HG03095 (cell line): ENCODE results near the gene C1orf35.
A peak's percentile ranks its signal among the peaks of the same experiment; 100 is the strongest.

ENCODE experiments used
- ATAC-seq: cut with Tn5 transposase; IDR thresholded peaks from one replicate; pipeline ENCODE4 v1.9.1; 2021; ENCODE audit warnings: moderate library complexity; ENCODE audit not compliant: unreplicated experiment

Gene C1orf35

DNA sequence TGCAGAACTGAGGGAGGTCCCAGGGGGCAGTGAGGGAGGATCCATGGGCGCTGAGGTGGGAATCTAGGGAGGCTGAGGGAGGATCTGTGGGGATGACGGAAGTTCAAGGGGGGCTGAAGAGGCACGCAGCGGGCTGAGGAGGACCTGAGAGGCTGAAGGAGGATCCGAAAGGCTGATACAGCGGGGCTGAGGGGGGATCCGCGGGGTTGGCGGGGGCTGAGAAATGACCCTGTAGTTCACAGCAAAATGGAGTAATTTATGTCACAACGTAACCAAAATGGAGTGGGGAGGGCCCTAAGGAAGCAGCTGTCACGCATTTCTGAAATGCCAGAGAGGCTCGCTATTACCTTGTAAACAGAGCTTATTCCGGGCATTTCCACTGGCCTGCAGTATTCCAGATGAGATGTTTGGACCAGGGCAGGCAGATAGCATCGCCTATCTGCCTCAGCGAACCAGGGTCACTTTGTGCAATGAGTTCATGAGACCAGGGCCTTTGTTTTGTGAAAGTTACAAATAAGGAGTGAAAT is 6.9 kb upstream of the C1orf35 start:
- ATAC-seq = no peak

DNA sequence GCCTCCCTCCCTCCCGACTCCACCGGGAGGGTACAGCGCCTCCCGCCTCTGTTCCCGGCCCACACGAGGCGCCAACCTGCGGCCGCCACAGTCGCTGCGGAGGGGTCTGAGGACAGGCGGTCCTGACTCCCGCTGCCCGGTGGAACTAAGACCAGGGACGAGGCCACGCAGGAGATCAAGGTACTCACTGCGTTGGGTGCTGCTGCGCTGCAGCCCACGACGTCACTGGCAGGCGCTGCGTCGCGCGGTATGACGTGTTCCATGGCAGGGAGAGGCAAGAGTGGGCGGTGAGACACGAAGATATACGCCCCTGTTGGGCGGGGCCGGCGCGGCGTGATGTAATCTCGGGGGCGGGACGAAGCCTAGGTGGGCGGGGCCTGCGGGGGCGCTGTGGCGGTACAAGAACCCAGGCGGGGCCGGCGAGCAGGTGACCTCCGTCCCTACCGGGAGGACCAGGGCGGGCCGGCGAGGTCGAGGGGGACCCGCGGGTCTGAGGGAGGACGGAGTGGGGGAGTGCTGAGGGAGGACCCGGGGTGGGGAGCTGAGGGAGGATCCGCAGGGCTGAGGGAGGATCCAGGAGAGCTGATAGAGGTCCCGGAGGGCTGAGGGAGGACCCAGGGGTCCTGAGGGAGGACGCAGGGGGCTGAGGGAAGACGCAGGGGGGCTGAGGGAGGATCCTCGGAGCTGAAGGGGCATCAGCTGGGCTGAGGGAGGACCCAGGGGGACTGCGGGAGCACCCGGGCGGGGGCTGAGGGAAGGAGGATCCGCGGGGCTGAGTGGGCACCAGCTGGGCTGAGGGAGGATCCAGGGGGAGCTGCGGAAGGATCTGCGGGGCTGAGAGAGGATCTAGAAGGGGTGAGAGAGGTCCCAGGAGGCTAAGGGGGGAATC is 6.2 kb upstream of the C1orf35 start, which contains the start of gene MRPL55:
MRPL55 (minus strand) TSS at position 227 of the 889 bp plus-strand sequence. CDS start 1,039 bp downstream, outside the sequence.
- ATAC-seq = peak; percentile 82

DNA sequence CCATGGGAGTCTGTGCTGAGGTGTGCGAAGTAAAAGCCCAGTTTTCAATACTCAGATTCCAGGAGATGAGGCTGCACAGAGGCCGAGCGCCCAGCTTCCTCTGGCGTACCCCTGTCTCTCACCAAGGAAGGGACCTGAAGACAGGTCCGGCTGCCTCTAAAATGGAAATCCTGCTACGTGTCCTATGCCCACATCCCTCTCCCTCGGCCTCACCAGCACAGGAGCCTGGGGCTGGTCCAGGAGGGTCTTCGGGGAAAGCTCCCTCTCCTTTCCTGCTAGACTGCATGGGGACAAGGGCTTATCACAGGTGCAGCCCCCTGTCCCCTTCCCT is 5.6 kb upstream of the C1orf35 start:
- peak; percentile 11 for ATAC-seq

DNA sequence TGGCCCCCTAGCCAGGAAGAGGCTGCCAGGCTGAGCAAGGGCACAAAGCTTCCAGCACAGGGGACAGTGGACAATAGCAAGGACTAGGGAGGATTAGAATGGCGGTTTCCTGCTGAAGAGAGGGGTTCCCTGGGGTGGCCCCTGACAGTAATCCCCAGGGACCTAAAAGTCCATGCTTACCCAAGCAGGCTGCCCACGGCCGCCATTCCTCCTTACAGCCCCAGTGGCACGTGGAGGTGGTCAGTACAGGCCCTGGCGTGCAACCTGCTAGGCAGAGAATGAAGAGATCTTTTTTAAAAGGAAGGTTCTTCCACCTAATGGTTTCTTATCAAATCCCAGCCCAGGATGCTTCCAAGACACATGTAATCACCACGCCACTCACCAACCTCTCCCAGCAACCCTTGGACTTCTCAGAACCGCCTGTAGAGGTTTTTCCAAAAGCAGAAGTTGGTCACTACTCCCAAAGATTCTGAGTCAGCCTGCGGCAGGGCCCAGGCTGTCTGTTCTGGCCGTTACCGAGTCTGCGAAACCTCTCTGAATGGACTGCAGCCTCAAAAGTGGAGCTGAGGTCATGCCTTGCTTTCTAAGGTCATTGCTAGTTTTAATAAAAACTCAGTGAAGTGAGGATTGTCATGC is 5.0 kb upstream of the C1orf35 start:
- ATAC-seq = no peak

DNA sequence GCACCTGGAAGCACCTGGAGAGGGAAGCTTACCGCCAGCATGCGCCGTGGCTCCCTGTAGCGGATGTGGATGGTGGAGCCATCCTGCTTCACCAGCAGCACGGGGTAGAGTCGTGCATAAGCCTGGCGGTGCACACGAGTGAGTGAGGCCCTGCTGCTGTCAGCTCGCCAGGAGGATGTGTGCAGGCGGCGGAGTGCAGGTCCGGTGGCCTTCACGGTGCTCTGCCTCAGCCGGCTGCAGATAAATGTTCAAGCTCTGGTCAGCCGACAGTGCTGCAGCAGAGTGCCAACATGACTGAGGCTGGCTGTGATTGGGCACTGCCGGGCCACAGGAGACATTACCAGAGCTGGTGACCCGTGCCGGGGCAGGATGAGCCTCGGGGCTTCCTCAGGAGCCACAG is 4.5 kb upstream of the C1orf35 start:
- ATAC-seq = no peak

DNA sequence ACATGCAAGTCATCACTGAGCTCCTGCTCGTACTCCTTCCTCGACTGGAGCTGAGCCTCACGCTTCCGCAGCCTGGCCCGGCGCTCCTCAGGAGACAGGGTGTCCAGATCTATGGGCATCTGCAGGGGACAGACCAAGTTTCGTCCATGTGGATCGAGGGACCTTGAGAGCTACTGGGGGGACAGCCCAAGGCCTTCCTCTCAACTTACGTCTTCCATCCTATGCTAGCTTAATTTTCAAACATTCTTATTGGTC is 3.6 kb upstream of the C1orf35 start:
- ATAC-seq = no peak

DNA sequence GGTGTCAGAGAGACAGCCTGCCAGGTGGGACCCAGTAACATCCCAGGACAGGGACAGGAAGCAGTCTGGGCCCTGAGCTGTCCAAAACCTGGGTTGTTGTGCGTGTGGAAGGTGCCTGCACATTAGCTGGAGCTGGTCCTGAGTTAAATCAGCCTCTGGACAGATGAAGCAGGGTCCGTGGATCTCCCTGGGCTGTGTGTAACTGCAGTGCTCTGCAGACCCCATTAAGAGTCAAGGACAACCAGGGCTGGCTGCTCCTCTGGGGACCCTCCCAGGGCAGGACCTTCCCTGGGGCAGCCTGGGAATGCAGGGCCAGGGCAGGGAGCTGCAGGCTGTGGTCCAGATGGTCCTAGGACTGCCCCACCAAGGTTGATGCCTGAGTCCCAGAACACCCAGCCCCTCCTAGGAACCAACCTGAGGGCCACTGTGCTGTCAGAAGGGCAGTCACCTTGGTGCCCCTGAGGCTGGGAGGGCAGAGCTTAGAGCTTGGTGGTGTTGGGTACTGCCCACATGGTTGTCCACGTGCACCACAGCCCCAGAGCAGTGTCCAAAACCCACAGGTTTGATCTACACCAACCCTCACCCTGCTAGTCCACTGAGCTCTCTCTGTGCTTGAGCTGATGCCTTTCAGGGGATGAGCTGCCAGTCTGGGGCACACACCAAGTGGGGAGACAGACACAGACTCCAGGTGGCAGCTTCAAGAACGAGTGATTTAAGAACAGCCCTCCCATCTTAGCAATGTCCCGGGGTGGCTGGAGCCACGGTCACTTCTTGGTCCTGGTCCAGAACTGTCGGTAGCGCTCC is 3.1 kb upstream of the C1orf35 start:
- no peak for ATAC-seq

DNA sequence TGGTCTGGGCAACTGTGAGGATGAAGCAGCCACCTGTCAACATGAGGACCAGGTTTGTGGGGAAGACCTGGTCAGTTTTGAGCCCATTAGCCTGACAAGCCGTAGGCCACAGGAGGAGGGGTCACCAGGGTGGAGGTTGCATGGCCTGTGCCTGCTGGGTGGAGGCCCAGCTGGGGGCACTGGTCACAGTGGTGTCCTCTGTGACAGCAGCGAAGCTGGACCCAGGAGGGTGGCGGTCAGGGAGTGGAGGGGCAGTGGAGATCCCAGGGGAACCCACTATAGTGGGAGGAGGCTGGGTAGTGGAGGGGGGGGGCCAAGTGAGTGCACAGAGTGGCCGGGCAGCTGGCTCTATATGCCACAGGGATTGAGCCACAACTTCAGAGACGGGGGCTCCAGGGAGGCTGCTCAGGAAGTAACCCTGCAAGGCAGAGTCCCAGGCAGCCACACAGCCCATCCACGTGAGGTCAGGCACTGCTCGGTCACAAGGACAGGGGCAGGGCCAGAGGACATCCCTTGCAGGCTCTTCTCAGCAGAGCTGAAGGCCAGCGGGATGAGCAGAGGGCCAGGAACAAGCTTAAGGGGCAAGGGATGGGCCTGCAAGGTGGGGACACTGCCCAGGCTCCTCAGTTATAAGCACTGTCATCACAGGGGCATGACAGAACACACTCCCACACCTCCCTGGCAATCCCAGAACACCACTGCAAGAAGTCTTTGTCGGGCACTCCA is 2.3 kb upstream of the C1orf35 start:
- ATAC-seq = no peak

DNA sequence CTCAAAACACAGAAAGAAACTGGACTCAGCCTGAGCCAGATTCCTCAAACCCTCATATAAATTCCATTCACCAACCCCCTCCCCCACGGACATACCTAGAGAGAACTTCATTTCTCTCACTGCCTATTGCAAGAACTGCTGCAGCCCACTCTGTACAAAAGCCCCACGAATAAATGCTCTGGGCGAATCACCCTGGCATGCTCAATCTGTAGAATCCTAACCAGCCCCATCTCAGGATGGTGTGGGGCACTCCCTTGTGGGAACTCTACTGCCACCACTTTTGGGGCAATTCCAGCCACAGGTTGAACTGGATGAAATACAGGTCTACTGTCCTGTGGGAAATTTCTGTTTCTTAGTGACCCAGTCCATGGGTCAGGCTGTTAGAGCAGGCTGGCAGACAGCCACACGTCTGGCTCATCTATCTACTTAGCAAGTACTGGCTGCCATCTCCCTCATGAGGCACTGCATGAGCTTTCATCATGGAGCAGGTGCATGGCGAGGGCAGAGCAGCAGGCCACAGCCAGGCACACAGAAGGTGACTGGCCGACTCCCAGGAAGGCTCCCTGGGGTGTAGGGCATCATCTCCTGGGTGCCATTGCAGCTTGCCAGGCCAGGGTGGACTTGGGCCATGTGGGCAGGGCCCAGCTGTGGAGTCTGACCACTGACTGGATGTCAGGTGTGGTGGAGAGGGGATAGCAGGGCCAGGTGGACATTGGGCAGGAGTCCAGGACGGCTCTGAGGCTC is 1.6 kb upstream of the C1orf35 start:
- ATAC-seq = no peak

DNA sequence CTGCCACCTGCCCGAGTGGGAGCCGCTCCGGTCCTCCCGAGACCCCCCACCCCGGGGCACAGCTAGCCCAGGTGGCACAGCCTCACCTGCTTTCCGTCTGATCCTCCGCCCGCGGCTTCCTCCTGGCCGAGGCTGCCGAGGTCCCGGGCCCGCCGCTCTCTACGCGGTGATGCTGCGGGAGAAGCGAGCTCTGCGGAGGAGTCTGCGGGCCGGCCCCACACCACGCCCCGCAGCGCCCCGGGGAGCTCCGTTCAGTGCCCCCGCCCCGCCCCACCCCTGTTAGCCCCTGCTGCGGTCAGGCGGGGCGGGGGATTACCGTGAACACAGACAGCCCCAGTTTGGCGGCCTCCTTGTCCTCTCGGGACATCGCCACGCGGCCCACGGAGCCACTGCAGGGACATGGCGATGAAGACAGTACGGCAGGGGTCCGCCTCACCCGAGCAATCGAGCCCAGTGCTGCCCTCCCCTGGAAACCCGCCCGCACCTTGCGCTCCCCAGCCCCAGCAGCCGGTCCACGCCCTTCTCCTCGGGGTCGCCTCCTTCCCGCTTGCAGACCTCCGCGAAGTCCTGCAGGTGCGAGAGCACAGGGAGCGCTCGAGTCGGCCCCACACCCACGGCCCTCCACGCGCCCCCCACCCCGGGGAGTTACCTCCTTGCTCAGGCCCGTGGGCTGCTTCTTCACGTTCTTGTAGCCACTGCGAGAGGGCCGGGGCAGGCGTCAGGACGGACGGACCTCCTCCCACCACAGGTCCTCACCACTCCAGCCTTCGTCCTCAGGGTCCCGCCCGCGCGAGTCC is 933 bp downstream of the C1orf35 start:
- peak; percentile 31 for ATAC-seq

DNA sequence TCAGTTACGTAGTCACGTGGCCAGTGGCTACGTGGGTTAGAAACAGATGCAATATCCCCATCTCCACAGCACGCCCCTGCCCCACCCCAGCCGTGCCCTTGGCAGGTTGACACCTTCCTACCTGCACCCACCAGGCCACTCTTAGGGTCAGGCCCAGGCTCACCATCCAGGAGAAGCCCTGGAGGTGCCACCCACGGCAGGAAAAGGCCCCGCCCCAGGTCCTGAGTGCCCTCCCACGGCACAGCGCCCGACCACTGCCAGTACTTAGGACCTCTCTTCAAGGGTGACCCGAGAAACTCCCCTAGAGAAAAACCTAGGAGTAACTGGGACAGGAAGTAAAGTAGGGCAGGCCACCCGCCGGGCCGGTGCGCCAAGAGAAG is 1.5 kb downstream of the C1orf35 start:
- no peak for ATAC-seq

DNA sequence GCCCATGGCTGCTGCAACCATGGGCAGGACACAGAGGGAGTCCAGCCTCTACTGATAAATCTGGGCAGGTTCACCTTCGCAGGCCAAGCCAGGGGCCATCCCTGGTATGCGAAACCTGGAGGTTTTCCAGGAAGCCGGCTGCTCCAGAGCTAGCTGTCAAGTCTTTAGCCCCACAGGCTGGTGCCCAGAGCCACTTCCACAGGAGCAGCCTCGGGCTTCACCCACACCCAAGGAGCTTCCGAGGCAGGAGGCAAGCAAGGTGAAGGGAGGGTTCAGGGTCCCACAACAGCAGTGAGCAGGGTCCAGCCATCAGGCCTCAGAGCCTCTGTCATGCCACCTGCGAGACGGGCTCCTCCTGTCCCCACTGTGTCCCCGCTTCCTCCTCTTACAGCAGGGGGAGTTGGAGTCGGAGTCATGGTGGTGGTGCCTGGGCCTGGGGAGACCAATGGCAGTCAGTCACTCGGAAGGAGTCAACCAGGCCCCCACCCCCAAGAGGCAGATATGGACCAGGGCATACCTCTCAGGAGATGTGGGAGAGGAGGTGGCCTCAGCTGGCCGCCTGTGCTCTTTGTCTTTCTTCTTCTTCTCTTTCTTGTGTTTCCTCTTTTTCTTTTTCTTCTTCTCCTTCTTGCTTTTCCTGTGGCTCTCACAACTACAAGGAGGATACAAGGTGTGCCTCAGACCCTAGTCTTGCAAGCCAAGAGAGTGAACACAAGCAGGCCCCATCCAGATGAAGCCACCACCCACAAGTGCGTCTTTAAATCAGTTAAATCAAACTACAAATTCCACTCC is 2.1 kb downstream of the C1orf35 start:
- ATAC-seq = no peak

DNA sequence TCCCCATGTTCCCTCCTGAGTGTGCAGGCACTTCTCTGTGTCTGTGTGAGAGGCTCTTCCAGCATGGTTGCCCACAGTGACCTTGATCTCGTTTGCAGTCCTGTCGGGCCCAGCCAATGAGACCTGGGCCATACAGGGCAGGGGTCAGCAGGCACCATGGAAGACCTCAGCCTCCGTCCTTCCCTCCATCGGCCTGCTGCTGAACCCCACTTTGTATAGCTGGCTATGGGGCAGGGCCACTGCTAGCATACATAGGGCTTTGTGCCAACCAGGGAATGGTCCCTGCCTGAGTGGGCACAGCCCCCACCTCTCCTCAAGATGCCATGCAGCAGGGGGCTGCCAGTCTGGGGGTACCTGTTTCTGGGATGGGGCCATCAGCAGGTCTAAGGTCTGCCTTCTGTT is 3.8 kb downstream of the C1orf35 start:
- no peak for ATAC-seq

DNA sequence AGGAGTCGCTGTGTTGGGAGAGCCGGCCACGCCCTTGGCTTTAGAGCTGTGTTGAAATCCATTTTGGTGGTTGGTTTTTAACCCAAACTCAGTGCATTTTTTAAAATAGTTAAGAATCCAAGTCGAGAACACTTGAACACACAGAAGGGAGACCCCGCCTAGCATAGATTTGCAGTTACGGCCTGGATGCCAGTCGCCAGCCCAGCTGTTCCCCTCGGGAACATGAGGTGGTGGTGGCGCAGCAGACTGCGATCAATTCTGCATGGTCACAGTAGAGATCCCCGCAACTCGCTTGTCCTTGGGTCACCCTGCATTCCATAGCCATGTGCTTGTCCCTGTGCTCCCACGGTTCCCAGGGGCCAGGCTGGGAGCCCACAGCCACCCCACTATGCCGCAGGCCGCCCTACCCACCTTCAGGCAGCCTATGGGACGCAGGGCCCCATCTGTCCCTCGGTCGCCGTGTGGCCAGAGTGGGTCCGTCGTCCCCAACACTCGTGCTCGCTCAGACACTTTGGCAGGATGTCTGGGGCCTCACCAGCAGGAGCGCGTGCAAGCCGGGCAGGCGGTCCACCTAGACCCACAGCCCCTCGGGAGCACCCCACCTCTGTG is 4.7 kb downstream of the C1orf35 start:
- no peak for ATAC-seq

DNA sequence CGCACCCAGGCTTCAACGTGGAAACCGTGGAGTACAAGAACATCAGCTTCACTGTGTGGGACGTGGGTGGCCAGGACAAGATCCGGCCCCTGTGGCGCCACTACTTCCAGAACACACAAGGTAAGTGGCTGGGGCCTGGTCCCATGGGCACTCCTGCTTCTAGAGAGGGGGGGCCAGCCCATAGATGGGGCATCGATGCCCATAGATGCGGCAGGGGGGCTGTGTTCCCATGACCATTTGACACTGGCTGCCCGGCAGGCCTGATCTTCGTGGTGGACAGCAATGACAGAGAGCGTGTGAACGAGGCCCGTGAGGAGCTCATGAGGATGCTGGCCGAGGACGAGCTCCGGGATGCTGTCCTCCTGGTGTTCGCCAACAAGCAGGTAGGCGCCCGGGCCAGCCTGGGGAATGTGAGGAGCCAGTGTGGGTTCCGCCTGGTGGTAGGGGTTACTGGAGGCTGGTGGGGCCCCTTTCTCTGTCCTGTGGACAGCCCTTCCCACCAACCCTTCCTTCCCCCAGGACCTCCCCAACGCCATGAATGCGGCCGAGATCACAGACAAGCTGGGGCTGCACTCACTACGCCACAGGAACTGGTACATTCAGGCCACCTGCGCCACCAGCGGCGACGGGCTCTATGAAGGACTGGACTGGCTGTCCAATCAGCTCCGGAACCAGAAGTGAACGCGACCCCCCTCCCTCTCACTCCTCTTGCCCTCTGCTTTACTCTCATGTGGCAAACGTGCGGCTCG is 5.6 kb downstream of the C1orf35 start:
- ATAC-seq = no peak

DNA sequence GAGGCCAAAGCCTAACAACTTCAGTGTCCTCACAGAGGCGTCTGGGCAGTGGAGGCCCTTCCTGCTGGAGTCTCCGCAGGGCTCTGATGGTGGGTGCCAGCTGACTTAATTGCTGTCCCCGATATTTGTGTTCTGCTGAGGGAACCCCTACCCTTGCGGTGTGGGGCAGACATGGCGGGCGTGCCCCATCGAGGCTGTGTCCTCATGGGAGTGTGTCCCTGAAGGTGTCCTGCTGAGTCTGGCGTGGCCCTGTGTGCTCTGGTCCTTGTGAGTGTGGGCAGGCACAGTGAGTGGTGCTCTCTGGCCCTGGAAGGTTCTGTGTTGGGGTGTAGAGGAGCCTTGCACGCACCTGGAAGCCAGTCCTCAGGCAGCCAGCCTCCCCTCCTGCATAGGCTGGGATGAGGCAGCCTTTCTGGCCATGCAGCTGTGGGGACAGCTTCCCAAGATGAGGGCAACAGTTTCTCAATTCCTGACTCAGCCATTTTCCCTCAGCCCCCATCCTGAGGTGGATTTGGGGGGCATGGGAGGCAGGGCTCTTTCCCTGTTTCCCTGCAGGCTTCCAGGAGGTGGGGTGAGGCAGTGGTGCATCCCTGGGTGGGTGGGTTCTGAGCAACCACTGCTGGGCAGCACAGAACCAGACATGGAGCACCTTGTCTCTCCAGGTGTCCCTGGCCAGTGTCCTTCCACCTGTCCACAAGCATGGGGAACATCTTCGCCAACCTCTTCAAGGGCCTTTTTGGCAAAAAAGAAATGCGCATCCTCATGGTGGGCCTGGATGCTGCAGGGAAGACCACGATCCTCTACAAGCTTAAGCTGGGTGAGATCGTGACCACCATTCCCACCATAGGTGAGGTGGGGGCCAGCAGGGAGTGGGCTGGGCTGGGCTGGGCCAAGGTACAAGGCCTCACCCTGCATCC is 6.5 kb downstream of the C1orf35 start:
- no peak for ATAC-seq

DNA sequence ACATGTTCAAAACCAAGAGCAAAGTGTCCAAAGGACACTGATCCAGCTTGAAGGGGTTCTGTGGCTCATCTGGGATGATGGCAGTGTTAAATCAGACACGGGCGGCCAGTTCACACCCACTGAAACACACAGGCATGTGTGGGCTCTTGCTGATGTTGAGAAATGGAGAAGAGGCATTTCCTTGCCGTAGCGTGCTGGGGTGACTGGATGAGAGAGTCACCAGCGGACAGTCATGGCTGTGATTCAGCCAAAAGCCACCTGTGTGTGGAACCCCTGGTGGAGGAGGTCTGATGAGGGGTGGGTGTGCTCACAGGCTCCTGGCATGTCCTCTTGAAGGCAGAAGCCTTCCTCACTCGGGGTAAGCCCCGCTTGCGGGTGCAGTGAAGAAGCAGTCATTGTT is 7.2 kb downstream of the C1orf35 start:
- no peak for ATAC-seq
